GM12892 (cell line): ENCODE results near the gene COQ5.

ENCODE experiments used
- POLR2A ChIP-seq: IDR thresholded peaks from 2 replicates; pipeline ENCODE4 v1.6.1; 2011; ENCODE audit warnings: low read depth, low read length, control low read depth
- POLR2AphosphoS5 ChIP-seq: IDR thresholded peaks from 2 replicates; pipeline ENCODE4 v1.6.1; 2011; ENCODE audit warnings: low read depth, low read length, control low read depth
- TAF1 ChIP-seq: IDR thresholded peaks from 2 replicates; pipeline ENCODE4 v1.6.1; 2011; ENCODE audit warnings: low read depth, mild to moderate bottlenecking, control low read depth, low read length, borderline replicate concordance

GRCh38 chr12:120536064-120536791 is 7.3 kb upstream of the COQ5 start:
- TF ChIP-seq POLR2AphosphoS5 (no peak), POLR2A (no peak), TAF1 (no peak)
